ENCODE data around the gene FGF7. TPM values are rescaled to one million over a fixed set of nuclear protein-coding genes. Genes with fewer than 3 reads are reported as not detected.

Gene FGF7
- total and polyA plus RNA-seq, 2 of the 8 experiments (the other 6 are each of a cell fraction or from before 2014, with no cell fraction given), result not detected

DNA sequence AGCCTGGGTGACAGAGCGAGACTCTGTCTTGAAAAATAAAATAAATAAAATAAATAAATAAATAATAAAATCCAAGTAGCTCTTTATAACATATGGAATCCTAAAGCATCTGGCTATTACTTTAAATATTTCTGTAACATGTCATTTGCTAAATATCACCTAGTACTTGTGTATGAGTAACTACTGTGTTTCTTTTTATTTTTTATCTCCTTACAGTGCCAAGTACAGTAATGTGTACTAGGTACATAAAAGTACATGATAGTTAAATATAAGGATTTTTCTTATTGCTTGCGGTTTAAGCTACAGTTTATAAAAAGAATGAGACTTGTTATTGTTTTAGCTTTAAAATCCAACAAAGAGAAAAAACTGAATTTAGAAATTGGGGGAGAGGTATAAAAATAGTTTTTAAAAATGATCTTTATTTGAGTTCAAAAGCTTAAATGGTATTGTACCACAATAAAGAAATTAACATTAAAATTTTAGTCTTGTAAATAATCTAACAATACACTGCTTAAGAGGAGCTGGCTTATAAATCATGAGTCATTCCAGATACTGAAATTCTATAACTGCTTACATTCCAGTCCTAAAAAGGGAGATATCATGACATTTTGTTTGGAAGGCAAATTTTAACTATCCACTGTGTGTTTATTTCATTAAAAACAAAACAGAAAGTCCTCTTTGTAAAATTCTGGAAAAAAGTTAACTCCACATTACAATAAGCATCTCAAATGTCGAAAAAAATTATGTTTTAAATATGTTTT, 73.1 kb downstream of the FGF7 start:
- Histone ChIP-seq H3K4ac (replicated peaks; ENCODE audit: insufficient read length, low read depth, low read length) (no peak overlapping the region), H3K79me2 (ENCODE audit: control insufficient read depth in 1 of 2, insufficient read depth in 2 of 2, low read length in 2 of 2) (no peaks in the 10 kb centered on the region), H3K4me1 (replicated peaks in 1 of 4; ENCODE audit: control insufficient read depth in 3 of 4, insufficient read depth in 4 of 4, low read length in 3 of 4) (no peaks in the 10 kb centered on the region), H3K4me3 (ENCODE audit: extremely low read depth in 1 of 4, insufficient read depth in 2 of 4, low read depth in 3 of 4, low read length in 4 of 4) (no peak overlapping the region), H3K27ac (ENCODE audit: low read depth, low read length) (no peak overlapping the region), H2BK12ac (ENCODE audit: low read depth, low read length) (no peak overlapping the region), H3K23ac (ENCODE audit: insufficient read length) (no peak overlapping the region), H4K20me1 (replicated peaks in 1 of 2; ENCODE audit: control insufficient read depth in 1 of 2, insufficient read depth in 2 of 2, low read length in 2 of 2) (no peaks in the 10 kb centered on the region), H3K9ac (replicated peaks in 1 of 4; ENCODE audit: extremely low read depth in 1 of 4, low read depth in 3 of 4, low read length in 3 of 4) (no peak overlapping the region), H2BK5ac (ENCODE audit: low read depth, low read length) (no peak overlapping the region), H2AFZ (ENCODE audit: low read length) (no peak overlapping the region), H2AK5ac (ENCODE audit: low read depth, low read length) (no peak overlapping the region), H4K8ac (ENCODE audit: extremely low read depth, insufficient read depth, low read length) (no peak overlapping the region), H3K23me2 (ENCODE audit: low read depth, low read length) (no peaks in the 10 kb centered on the region), H3K36me3 (ENCODE audit: control insufficient read depth in 2 of 4, insufficient read depth in 4 of 4, low read length in 3 of 4) (no peaks in the 10 kb centered on the region), H3K14ac (ENCODE audit: insufficient read length) (no peak overlapping the region), H2BK20ac (ENCODE audit: low read length) (no peak overlapping the region), H3K56ac (replicated peaks; ENCODE audit: insufficient read length, low read depth, low read length) (no peak overlapping the region), H3K9me3 (ENCODE audit: insufficient read depth in 2 of 2, low read depth in 1 of 2, low read length in 1 of 2) (peaks cover 5 to 7% of the 10 kb centered on the region in 2 experiments; a peak in 3 of 4 replicates), H2BK120ac (replicated peaks; ENCODE audit: low read depth, low read length) (no peak overlapping the region), H2BK15ac (ENCODE audit: low read length) (no peak overlapping the region), H3K18ac (ENCODE audit: extremely low read depth, low read length) (no peak overlapping the region), H3K79me1 (ENCODE audit: low read depth, low read length) (no peaks in the 10 kb centered on the region), H3K27me3 (replicated peaks in 1 of 4; ENCODE audit: control insufficient read depth in 3 of 4, extremely low read depth in 1 of 4, insufficient read depth in 3 of 4, low read length in 3 of 4) (no peaks in the 10 kb centered on the region), H4K5ac (ENCODE audit: insufficient read length, low read depth, low read length) (no peak overlapping the region), H4K91ac (replicated peaks; ENCODE audit: insufficient read length, low read length) (no peak overlapping the region), H3K4me2 (ENCODE audit: insufficient read depth in 1 of 2, low read depth in 2 of 2, low read length in 2 of 2) (no peak overlapping the region)
- CTCF ChIA-PET (ENCODE audit: partially characterized antibody), result interaction anchor here (0.6 to 3.3 kb wide), 3 partner anchors 20 to 75 kb away, joined by 3 to 14 read pairs (median 3); no protein-coding TSS in a partner anchor
- FAIRE-seq (no peak), DNase-seq (ENCODE audit: low read depth in 1 of 2, low spot score in 2 of 2) (no peak)
- POLR2A ChIA-PET (ENCODE audit: partially characterized antibody), result interaction anchor here (0.6 kb wide), 1 partner anchor 433 kb away, joined by 3 read pairs; no protein-coding TSS in a partner anchor
- TF ChIP-seq HDAC6 (IDR thresholded peaks at IDR 0.05; ENCODE audit: low read depth, low read length) (no peak), CTBP2 (IDR thresholded peaks at IDR 0.05; ENCODE audit: borderline replicate concordance, insufficient read depth, insufficient read length, low read length) (no peak), RNF2 (IDR thresholded peaks at IDR 0.05; ENCODE audit: borderline replicate concordance, low read depth, low read length, missing control alignments, poor library complexity, severe bottlenecking) (no peak), BRCA1 (IDR thresholded peaks at IDR 0.05; ENCODE audit: low read depth, low read length) (no peak), POLR2AphosphoS5 (IDR thresholded peaks at IDR 0.05; ENCODE audit: low read depth, low read length) (no peak), GTF2F1 (IDR thresholded peaks at IDR 0.05; ENCODE audit: borderline replicate concordance, low read depth, low read length) (no peak), SRF (IDR thresholded peaks at IDR 0.05; ENCODE audit: low read depth, low read length) (no peak), CHD1 (IDR thresholded peaks at IDR 0.05; ENCODE audit: low read depth, low read length) (no peak)
- 91% methylated on average over 3 of the region's 3 CpGs; no CpG with 5 or more reads in 1 of the 2 experiments for WGBS, 2 experiments (ENCODE audit: extremely low coverage in 1 of 2, insufficient coverage in 1 of 2, insufficient read length in 1 of 2, insufficient replicate concordance in 2 of 2, low coverage in 1 of 2, low lambda C conversion rate in 2 of 2, missing lambda C conversion rate in 1 of 2)

Measured in H1 (cell line).